Daoy (cell line): ENCODE measurements around the gene BBLN. TPM values are rescaled to one million over a fixed set of nuclear protein-coding genes. Genes with fewer than 3 reads are reported as not detected.

ENCODE experiments used
- DNase-seq: peaks from one replicate; pipeline ENCODE4 v3.0.0-alpha.2; 2015; ENCODE audit warnings: low read depth
- total RNA-seq: library from RNA; depleted of rRNA; stranded (reverse); fragments of >200 nt; shearing (Covaris generic); gene quantifications from 2 replicates; pipeline ENCODE4 v1.2.3, GENCODE V29; 2014; rRNA removed

Gene BBLN
- total RNA-seq, 1 experiment from 2014 or later, result 121 TPM

GRCh38 chr9:128211981-128212281 is 51.9 kb downstream of the BBLN start:
- no peak for DNase-seq

Other genes starting within 250 kb of the BBLN start
- gene ST6GALNAC4, start 243.2 kb upstream of the BBLN start, total RNA-seq, result 29.1 and 78.4 TPM in 2 replicates
- gene PIP5KL1, start 229.5 kb upstream of the BBLN start, total RNA-seq, result 0.18 and 0.51 TPM in 2 replicates
- 51.9 and 56.2 TPM in 2 replicates for gene DPM2, start 222.4 kb upstream of the BBLN start, total RNA-seq
- 2.9 and 6.3 TPM in 2 replicates for gene EEIG1, start 179.3 kb upstream of the BBLN start, total RNA-seq
- gene NAIF1, start 92.9 kb upstream of the BBLN start, total RNA-seq, result 19.4 and 25.5 TPM in 2 replicates
- gene SLC25A25, start 92.0 kb upstream of the BBLN start, total RNA-seq, result 23.5 and 30.5 TPM in 2 replicates
- gene PTGES2, start 32.5 kb upstream of the BBLN start, total RNA-seq, result 109 and 136 TPM in 2 replicates
- not detected in 2 replicates for gene LCN2, start 10.8 kb upstream of the BBLN start, total RNA-seq
- gene CIZ1, start 31.3 kb downstream of the BBLN start, total RNA-seq, result 35.8 and 36.2 TPM in 2 replicates
- 8.5 and 12.3 TPM in 2 replicates for gene DNM1, start 43.1 kb downstream of the BBLN start, total RNA-seq
- 76.5 and 85.5 TPM in 2 replicates for gene GOLGA2, start 115.7 kb downstream of the BBLN start, total RNA-seq
- 72.8 and 93.9 TPM in 2 replicates for gene SWI5, start 116.0 kb downstream of the BBLN start, total RNA-seq
- gene TRUB2, start 162.2 kb downstream of the BBLN start, total RNA-seq, result 34.8 and 55.2 TPM in 2 replicates
- gene COQ4, start 162.6 kb downstream of the BBLN start, total RNA-seq, result 56.6 and 67.4 TPM in 2 replicates
- 24.8 and 33.9 TPM in 2 replicates for gene SLC27A4, start 180.3 kb downstream of the BBLN start, total RNA-seq
- gene URM1, start 211.1 kb downstream of the BBLN start, total RNA-seq, result 58.5 and 83.0 TPM in 2 replicates